ENCODE results near the gene TMBIM4.

Gene TMBIM4

GRCh38 chr12:66165141-66165540 lies 4.7 kb downstream of the TMBIM4 start:
- no peak for DNase-seq
- no peaks in the 10 kb centered on the region for H3K27me3 Mint-ChIP-seq
- peaks cover 72% of the 10 kb centered on the region for H3K4me1 Mint-ChIP-seq (ENCODE audit: low read depth)
- peaks cover 19% of the 10 kb centered on the region for H3K9me3 Mint-ChIP-seq
- H3K4me3 Mint-ChIP-seq: no peak overlapping the region
- H3K27ac Mint-ChIP-seq: no peak overlapping the region
- H3K36me3 Mint-ChIP-seq (ENCODE audit: low read depth): peaks cover 87% of the 10 kb centered on the region

DNA sequence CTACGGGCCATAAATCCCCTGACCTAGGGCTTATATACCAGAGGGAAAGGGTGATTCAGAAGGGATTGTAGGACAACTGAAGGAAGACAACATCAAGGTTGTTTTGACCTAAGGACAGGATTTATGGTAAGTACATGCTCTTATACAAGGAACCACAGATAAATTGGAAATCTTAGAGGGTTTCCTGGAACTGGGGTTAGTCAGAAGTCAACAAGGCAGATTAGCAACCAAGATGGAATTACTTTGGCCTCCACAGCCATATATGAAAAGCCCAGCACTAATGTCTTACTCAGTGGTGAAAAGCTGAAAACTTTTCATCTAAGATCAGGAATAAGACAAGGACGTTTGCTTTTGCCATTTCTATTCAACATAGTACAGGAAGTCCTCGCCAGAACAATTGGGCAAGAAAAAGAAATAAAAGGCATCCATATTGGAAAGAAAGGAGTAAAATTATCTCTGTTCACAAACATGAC lies 5.4 kb downstream of the TMBIM4 start:
- H3K4me1 Mint-ChIP-seq (ENCODE audit: low read depth): peaks cover 78% of the 10 kb centered on the region
- peaks cover 22% of the 10 kb centered on the region for H3K9me3 Mint-ChIP-seq
- DNase-seq: no peak
- H3K27ac Mint-ChIP-seq: peak overlapping the region; percentile 76
- peaks cover 88% of the 10 kb centered on the region for H3K36me3 Mint-ChIP-seq (ENCODE audit: low read depth)
- no peaks in the 10 kb centered on the region for H3K27me3 Mint-ChIP-seq
- H3K4me3 Mint-ChIP-seq: no peak overlapping the region

- DNase-seq: no peak
- Mint-ChIP-seq H3K27ac (peak overlapping the region; percentile 8), H3K4me1 (ENCODE audit: low read depth) (peaks cover 78% of the 10 kb centered on the region), H3K27me3 (no peaks in the 10 kb centered on the region), H3K9me3 (peaks cover 22% of the 10 kb centered on the region), H3K36me3 (ENCODE audit: low read depth) (peaks cover 89% of the 10 kb centered on the region), H3K4me3 (no peak overlapping the region)
These were observed 6.5 kb downstream of the TMBIM4 start for GRCh38 chr12:66163289-66163688.

- Mint-ChIP-seq H3K27ac (no peak overlapping the region), H3K9me3 (peaks cover 22% of the 10 kb centered on the region), H3K36me3 (ENCODE audit: low read depth) (peaks cover 84% of the 10 kb centered on the region), H3K4me1 (ENCODE audit: low read depth) (peaks cover 73% of the 10 kb centered on the region), H3K27me3 (no peaks in the 10 kb centered on the region), H3K4me3 (no peak overlapping the region)
- DNase-seq: no peak
These were observed 7.1 kb downstream of the TMBIM4 start for GRCh38 chr12:66162701-66163100.

DNA sequence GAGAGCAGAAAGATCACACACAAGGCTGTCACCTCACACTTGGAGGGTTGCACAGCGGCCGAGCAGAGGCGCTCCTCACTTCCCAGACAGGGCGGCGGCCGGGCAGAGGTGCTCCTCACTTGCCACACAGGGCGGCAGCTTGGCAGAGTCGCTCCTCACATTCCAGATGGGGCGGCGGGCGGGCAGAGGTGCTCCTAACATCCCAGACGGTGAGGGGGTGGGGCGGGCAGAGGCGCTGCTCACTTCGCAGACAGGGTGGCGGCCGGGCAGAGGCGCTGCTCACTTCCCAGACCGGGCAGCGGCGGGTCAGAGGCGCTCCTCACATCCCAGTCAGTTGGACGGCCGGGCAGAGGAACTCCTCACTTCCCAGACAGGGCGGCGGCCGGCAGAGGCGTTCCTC lies 9.1 kb downstream of the TMBIM4 start:
- peaks cover 79% of the 10 kb centered on the region for H3K36me3 Mint-ChIP-seq (ENCODE audit: low read depth)
- no peak overlapping the region for H3K27ac Mint-ChIP-seq
- H3K9me3 Mint-ChIP-seq: peaks cover 17% of the 10 kb centered on the region
- DNase-seq: no peak
- H3K27me3 Mint-ChIP-seq: no peaks in the 10 kb centered on the region
- H3K4me1 Mint-ChIP-seq (ENCODE audit: low read depth): peaks cover 72% of the 10 kb centered on the region
- H3K4me3 Mint-ChIP-seq: no peak overlapping the region

DNA sequence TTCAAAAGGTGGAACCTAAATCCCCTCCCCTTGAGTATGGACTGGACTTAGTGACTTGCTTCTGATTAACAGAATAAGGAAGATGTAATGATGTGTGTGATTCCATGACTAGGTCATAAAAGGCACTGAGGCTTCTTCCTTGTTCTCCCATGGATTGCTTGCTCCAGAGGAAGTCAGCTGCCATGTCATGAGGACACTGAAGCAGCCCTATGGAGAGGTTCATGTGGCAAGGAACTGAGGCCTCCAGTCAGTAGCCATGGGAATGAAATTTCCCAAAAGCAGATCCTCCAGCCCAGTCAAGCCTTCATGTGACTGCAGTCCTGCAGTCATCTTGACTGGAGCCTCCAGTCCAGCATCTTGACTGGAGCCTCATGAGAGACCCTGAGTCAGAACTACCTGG lies 10.7 kb downstream of the TMBIM4 start:
- Mint-ChIP-seq H3K9me3 (peaks cover 3% of the 10 kb centered on the region), H3K27ac (peak overlapping the region; percentile 50), H3K4me3 (no peak overlapping the region), H3K36me3 (ENCODE audit: low read depth) (peaks cover 63% of the 10 kb centered on the region), H3K27me3 (no peaks in the 10 kb centered on the region), H3K4me1 (ENCODE audit: low read depth) (peaks cover 67% of the 10 kb centered on the region)
- no peak for DNase-seq

DNA sequence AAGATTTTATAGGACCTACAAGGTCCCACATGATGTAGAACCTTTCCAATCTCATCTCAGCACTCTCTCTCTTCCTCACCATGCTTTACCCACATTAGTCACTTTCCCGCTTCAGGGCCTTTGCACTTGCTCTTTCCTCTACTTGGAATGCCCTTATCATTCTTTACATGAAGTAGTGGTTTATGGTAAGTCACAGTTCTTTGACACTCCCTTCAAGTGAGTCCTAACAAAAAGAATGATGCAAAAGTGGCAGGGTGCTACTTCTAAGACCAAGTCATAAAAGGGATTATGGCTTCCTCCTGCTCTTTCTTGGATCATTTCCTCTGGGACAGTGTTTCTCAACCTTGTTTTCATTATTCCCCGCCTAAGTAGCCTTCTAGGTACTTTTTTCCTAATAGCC lies 13.1 kb downstream of the TMBIM4 start:
- Mint-ChIP-seq H3K27ac (no peak overlapping the region), H3K9me3 (peaks cover 3% of the 10 kb centered on the region), H3K27me3 (no peaks in the 10 kb centered on the region), H3K4me1 (ENCODE audit: low read depth) (peaks cover 59% of the 10 kb centered on the region), H3K36me3 (ENCODE audit: low read depth) (peaks cover 62% of the 10 kb centered on the region), H3K4me3 (no peak overlapping the region)
- no peak for DNase-seq

- H3K27ac Mint-ChIP-seq: no peak overlapping the region
- no peaks in the 10 kb centered on the region for H3K27me3 Mint-ChIP-seq
- no peak for DNase-seq
- no peak overlapping the region for H3K4me3 Mint-ChIP-seq
- peaks cover 62% of the 10 kb centered on the region for H3K36me3 Mint-ChIP-seq (ENCODE audit: low read depth)
- peaks cover 56% of the 10 kb centered on the region for H3K4me1 Mint-ChIP-seq (ENCODE audit: low read depth)
- peaks cover 2% of the 10 kb centered on the region for H3K9me3 Mint-ChIP-seq
These were observed 15.0 kb downstream of the TMBIM4 start for GRCh38 chr12:66154776-66155175.

- DNase-seq: no peak
- H3K4me3 Mint-ChIP-seq: no peak overlapping the region
- peaks cover 65% of the 10 kb centered on the region for H3K36me3 Mint-ChIP-seq (ENCODE audit: low read depth)
- H3K27me3 Mint-ChIP-seq: no peaks in the 10 kb centered on the region
- H3K4me1 Mint-ChIP-seq (ENCODE audit: low read depth): peaks cover 42% of the 10 kb centered on the region
- H3K27ac Mint-ChIP-seq: peak overlapping the region; percentile 33
- H3K9me3 Mint-ChIP-seq: no peaks in the 10 kb centered on the region
These were observed 17.1 kb downstream of the TMBIM4 start for GRCh38 chr12:66152732-66153131.

DNA sequence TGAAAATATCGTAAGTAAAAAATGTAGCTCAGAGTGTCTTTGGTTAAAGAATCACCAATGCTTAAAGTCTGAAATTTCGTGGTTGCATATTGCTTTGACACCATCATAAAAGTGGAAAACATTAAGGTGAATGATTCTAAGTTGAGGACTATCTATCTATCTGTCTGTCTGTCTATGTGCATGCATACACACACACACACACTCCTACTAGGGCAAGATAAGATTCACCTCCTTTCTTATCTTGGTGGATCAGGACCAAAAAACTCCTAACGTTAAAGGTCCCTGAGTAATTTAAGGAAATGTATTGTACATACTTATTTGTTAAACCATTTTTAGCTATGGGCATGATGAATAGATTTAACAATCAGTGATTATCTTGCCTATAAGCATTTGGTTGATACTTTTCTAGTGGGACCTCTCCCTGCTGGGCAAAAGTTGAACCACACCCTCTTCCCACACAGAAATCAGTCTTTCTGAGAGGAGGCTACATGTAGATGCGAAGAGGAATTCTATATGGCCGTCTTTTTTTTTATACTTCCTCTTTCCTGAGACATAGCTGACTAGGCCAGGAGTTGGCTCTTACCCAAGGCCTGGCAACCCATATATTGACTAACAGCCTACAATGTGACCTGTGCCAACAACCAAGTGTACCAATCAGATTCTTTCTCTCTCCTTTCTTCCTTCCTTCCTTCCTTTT lies 19.9 kb downstream of the TMBIM4 start:
- no peak for DNase-seq
- peak overlapping the region; percentile 27 for H3K27ac Mint-ChIP-seq
- no peaks in the 10 kb centered on the region for H3K27me3 Mint-ChIP-seq
- H3K36me3 Mint-ChIP-seq (ENCODE audit: low read depth): peaks cover 73% of the 10 kb centered on the region
- H3K4me1 Mint-ChIP-seq (ENCODE audit: low read depth): peaks cover 31% of the 10 kb centered on the region
- H3K4me3 Mint-ChIP-seq: no peak overlapping the region
- no peaks in the 10 kb centered on the region for H3K9me3 Mint-ChIP-seq

GRCh38 chr12:66144791-66145754 lies 24.7 kb downstream of the TMBIM4 start:
- Mint-ChIP-seq H3K4me1 (ENCODE audit: low read depth) (peaks cover 14% of the 10 kb centered on the region), H3K4me3 (no peak overlapping the region), H3K27me3 (no peaks in the 10 kb centered on the region), H3K27ac (peak overlapping the region; percentile 81), H3K36me3 (ENCODE audit: low read depth) (peaks cover 91% of the 10 kb centered on the region), H3K9me3 (peaks cover 13% of the 10 kb centered on the region)
- no peak for DNase-seq

DNA sequence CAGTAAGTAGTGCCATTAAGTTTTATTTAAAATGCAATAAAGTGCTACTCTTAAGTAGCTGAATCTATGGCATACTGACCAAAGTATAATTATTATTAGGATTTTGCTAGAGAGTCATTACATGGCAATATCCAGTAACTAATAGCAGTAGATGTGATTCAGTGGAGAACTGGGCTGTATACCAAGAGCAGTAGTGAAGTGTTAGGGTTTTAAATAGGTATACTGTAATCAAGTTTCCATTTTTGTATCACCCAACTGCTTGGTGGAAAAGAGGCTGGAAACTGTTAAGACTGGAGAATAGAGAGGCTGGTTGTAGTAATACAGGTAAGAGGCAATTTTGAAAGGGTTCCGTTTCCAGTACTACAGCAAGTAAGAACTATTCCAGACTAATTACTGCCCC lies 25.9 kb downstream of the TMBIM4 start:
- Mint-ChIP-seq H3K4me3 (no peak overlapping the region), H3K36me3 (ENCODE audit: low read depth) (peaks cover 90% of the 10 kb centered on the region), H3K9me3 (peaks cover 15% of the 10 kb centered on the region), H3K27me3 (no peaks in the 10 kb centered on the region), H3K27ac (no peak overlapping the region), H3K4me1 (ENCODE audit: low read depth) (peaks cover 14% of the 10 kb centered on the region)
- DNase-seq: no peak

- no peak overlapping the region for H3K4me3 Mint-ChIP-seq
- H3K9me3 Mint-ChIP-seq: peaks cover 15% of the 10 kb centered on the region
- peaks cover 84% of the 10 kb centered on the region for H3K36me3 Mint-ChIP-seq (ENCODE audit: low read depth)
- H3K27me3 Mint-ChIP-seq: no peaks in the 10 kb centered on the region
- H3K4me1 Mint-ChIP-seq (ENCODE audit: low read depth): peaks cover 14% of the 10 kb centered on the region
- H3K27ac Mint-ChIP-seq: peak overlapping the region; percentile 26
- DNase-seq: no peak
These were observed 27.0 kb downstream of the TMBIM4 start for GRCh38 chr12:66142826-66143225.

- no peak for DNase-seq
- H3K9me3 Mint-ChIP-seq: peaks cover 15% of the 10 kb centered on the region
- peaks cover 90% of the 10 kb centered on the region for H3K36me3 Mint-ChIP-seq (ENCODE audit: low read depth)
- H3K4me1 Mint-ChIP-seq (ENCODE audit: low read depth): peaks cover 14% of the 10 kb centered on the region
- H3K27me3 Mint-ChIP-seq: no peaks in the 10 kb centered on the region
- no peak overlapping the region for H3K4me3 Mint-ChIP-seq
- no peak overlapping the region for H3K27ac Mint-ChIP-seq
These were observed 28.5 kb downstream of the TMBIM4 start for GRCh38 chr12:66141299-66141698.

GRCh38 chr12:66140731-66141130 lies 29.1 kb downstream of the TMBIM4 start:
- no peak for DNase-seq
- H3K9me3 Mint-ChIP-seq: peaks cover 15% of the 10 kb centered on the region
- H3K27me3 Mint-ChIP-seq: no peaks in the 10 kb centered on the region
- peaks cover 88% of the 10 kb centered on the region for H3K36me3 Mint-ChIP-seq (ENCODE audit: low read depth)
- H3K4me1 Mint-ChIP-seq (ENCODE audit: low read depth): peaks cover 12% of the 10 kb centered on the region
- H3K4me3 Mint-ChIP-seq: no peak overlapping the region
- H3K27ac Mint-ChIP-seq: no peak overlapping the region
